GM12878 (cell line): ENCODE data around the gene NCBP2L. TPM values are rescaled to one million over a fixed set of nuclear protein-coding genes. Genes with fewer than 3 reads are reported as not detected.
A peak's percentile ranks its signal among the peaks of the same experiment; 100 is the strongest.

Experiments
- ATAC-seq: fragments of 200-7000 bp; cut with Tn5 transposase; 3 replicates; pipeline ENCODE4 v1.9.1; 2020; ENCODE audit warnings: mild to moderate bottlenecking, moderate library complexity
- BruUV-seq: library from RNA; stranded (reverse); fragments of 400-500 nt; replicated peaks from 2 replicates; lab custom pipeline; 2021; lab: Mats Ljungman, UMichigan
- CTCF ChIA-PET: fragments of 300-600 bp; sonication (Branson Sonifier 250); formaldehyde crosslinking; extraction: SDS; loops from one replicate; lab custom pipeline; 2021; ENCODE audit warnings: inconsistent platforms; lab: Yijun Ruan, JAX
- POLR2A ChIA-PET: fragments of 350-600 bp; formaldehyde crosslinking; extraction: SDS; loops from one replicate; lab custom pipeline; 2021; ENCODE audit warnings: inconsistent platforms; lab: Charles Lee
- RAD21 ChIA-PET: fragments of 300-600 bp; sonication (Branson Sonifier 250); formaldehyde crosslinking; loops from one replicate; lab custom pipeline; 2023; ENCODE audit warnings: antibody characterized with exemption; ENCODE audit not compliant: unreplicated experiment; lab: Charles Lee
- SMC1A ChIA-PET: fragments of 300-600 bp; sonication (Branson Sonifier 250); formaldehyde crosslinking; loops from one replicate; lab custom pipeline; 2023; ENCODE audit not compliant: unreplicated experiment, uncharacterized antibody; lab: Charles Lee
- DNase-seq: peaks from one replicate; pipeline ENCODE4 v3.0.0-alpha.2; 2011; ENCODE audit warnings: low read depth, low spot score
- FAIRE-seq: peaks from 3 replicates; lab custom pipeline; 2011; peaks lifted over from hg19 to GRCh38; lab: Jason Lieb, UNC
- H2AFZ ChIP-seq: 2 replicates; pipeline ENCODE4 v1.6.0; 2011; ENCODE audit warnings: low read depth, low read length, control low read depth; ENCODE audit not compliant: control insufficient read depth
- H3K27ac ChIP-seq: 2 replicates; pipeline ENCODE4 v1.5.1; 2011; ENCODE audit warnings: control low read depth; ENCODE audit not compliant: control insufficient read depth, insufficient read depth
- H3K27me3 ChIP-seq, 2 experiments: replicated peaks in 1 of 2; 2 replicates each; pipeline versions ENCODE4 v1.6.0 to v1.6.1; 2011; ENCODE audit warnings: low read length in 1 of 2; ENCODE audit not compliant: control insufficient read depth in 2 of 2, insufficient read depth in 2 of 2
- H3K36me3 ChIP-seq, 2 experiments: 2 replicates each; pipeline ENCODE4 v1.5.1; 2011; ENCODE audit warnings: low read length in 1 of 2; ENCODE audit not compliant: control insufficient read depth in 2 of 2, insufficient read depth in 2 of 2
- H3K4me1 ChIP-seq: 2 replicates; pipeline ENCODE4 v1.6.1; 2011; ENCODE audit warnings: mild to moderate bottlenecking, low read length, moderate library complexity, mixed read lengths; ENCODE audit not compliant: control insufficient read depth, insufficient read depth
- H3K4me2 ChIP-seq: 2 replicates; pipeline ENCODE4 v1.6.0; 2011; ENCODE audit warnings: control low read depth; ENCODE audit not compliant: control insufficient read depth, insufficient read depth
- H3K4me3 ChIP-seq: fragments of 200-600 bp; sonication (generic); 2 replicates; pipeline ENCODE4 v1.5.1; 2016
- H3K79me2 ChIP-seq: 2 replicates; pipeline ENCODE4 v1.6.0; 2011; ENCODE audit warnings: low read length; ENCODE audit not compliant: control insufficient read depth, insufficient read depth
- H3K9ac ChIP-seq: 2 replicates; pipeline ENCODE4 v1.8.0; 2011; ENCODE audit warnings: low read length, control low read depth, mixed read lengths; ENCODE audit not compliant: control insufficient read depth, insufficient read depth
- H3K9me3 ChIP-seq: replicated peaks from 3 replicates; pipeline ENCODE4 v1.5.1; 2011; ENCODE audit warnings: mild to moderate bottlenecking, low read length; ENCODE audit not compliant: control insufficient read depth, insufficient read depth
- H4K20me1 ChIP-seq: 2 replicates; pipeline ENCODE4 v1.6.0; 2011; ENCODE audit not compliant: control insufficient read depth, insufficient read depth
- ASH2L ChIP-seq: fragments of 300-600, 200-600 bp; sonication (generic); IDR thresholded peaks from 2 replicates; pipeline ENCODE4 v1.6.1; 2017; ENCODE audit warnings: low read depth, mild to moderate bottlenecking, borderline replicate concordance
- HDAC6 ChIP-seq: fragments of 200-600 bp; sonication (generic); IDR thresholded peaks from one replicate; pipeline ENCODE4 v1.8.0; 2017; ENCODE audit warnings: antibody characterized with exemption; ENCODE audit not compliant: unreplicated experiment
- HSF1 ChIP-seq: fragments of 150-350 bp; IDR thresholded peaks from 2 replicates; pipeline ENCODE4 v1.6.1; 2014; ENCODE audit warnings: mild to moderate bottlenecking, low read depth, low read length
- IRF5 ChIP-seq: fragments of 450-650 bp; IDR thresholded peaks from 2 replicates; pipeline ENCODE4 v1.6.1; 2017; ENCODE audit warnings: borderline replicate concordance
- JUNB ChIP-seq: IDR thresholded peaks from 2 replicates; pipeline ENCODE4 v1.6.1; 2016; ENCODE audit warnings: antibody characterized with exemption, mild to moderate bottlenecking
- MTA2 ChIP-seq: fragments of 450-650 bp; IDR thresholded peaks from 2 replicates; pipeline ENCODE4 v1.6.1; 2016; ENCODE audit warnings: low read depth, mild to moderate bottlenecking, moderate library complexity
- PBX3 ChIP-seq: IDR thresholded peaks from 2 replicates; pipeline ENCODE4 v1.6.1; 2011; ENCODE audit warnings: mild to moderate bottlenecking, low read depth, low read length, moderate library complexity; ENCODE audit not compliant: insufficient replicate concordance
- PML ChIP-seq: IDR thresholded peaks from 2 replicates; pipeline ENCODE4 v1.6.1; 2012; ENCODE audit warnings: low read length, inconsistent platforms
- RB1 ChIP-seq: fragments of 450-650 bp; formaldehyde crosslinking; IDR thresholded peaks from 2 replicates; pipeline ENCODE4 v1.6.1; 2017; ENCODE audit warnings: mild to moderate bottlenecking, borderline replicate concordance
- SIX5 ChIP-seq: IDR thresholded peaks from 2 replicates; pipeline ENCODE4 v1.6.1; 2011; ENCODE audit warnings: mild to moderate bottlenecking, low read depth, low read length, moderate library complexity; ENCODE audit not compliant: severe bottlenecking
- SKIL ChIP-seq: fragments of 450-650 bp; IDR thresholded peaks from 2 replicates; pipeline ENCODE4 v1.6.1; 2017; ENCODE audit warnings: mild to moderate bottlenecking, low read depth, inconsistent platforms; ENCODE audit not compliant: poor library complexity, severe bottlenecking
- STAT3 ChIP-seq: IDR thresholded peaks from 2 replicates; pipeline ENCODE4 v1.6.1; 2011; ENCODE audit warnings: low read depth, low read length, improper control_type of control experiment
- ZBTB4 ChIP-seq: fragments of 450-650 bp; formaldehyde crosslinking; IDR thresholded peaks from 2 replicates; pipeline ENCODE4 v1.4.0; 2022; ENCODE audit warnings: mild to moderate bottlenecking, moderate library complexity
- WGBS: methylation state at CpG from one replicate; pipeline ENCODE4 v1.1.6; 2016; ENCODE audit warnings: low lambda C conversion rate; ENCODE audit not compliant: insufficient replicate concordance, insufficient coverage; ENCODE audit errors: missing lambda C conversion rate; 5-methylcytosine and 5-hydroxymethylcytosine counted together
- in situ Hi-C: fragments of 300-500 bp; cut with MboI; formaldehyde crosslinking; loops from 9 replicates; pipeline ENCODE4 v1.14.3; 2018; ENCODE audit warnings: mixed read lengths
- intact Hi-C: fragments of 100-400 bp; cut with micrococcal nuclease; formaldehyde crosslinking; loops from one replicate; pipeline ENCODE4 v1.14.2; 2022; ENCODE audit not compliant: unreplicated experiment
- polyA plus RNA-seq, 11 experiments: library from polyadenylated mRNA; depleted of rRNA in 4 of 11; unstranded in 6 of 11; stranded (reverse) in 5 of 11; fragments of >200 nt; fragmentation: Nextera tagmentation in 4 of 11; fragmentation: Illumina TruSeq in 1 of 11; extraction: Ambion mirVana in 4 of 11; extraction: Trizol in 1 of 11; gene quantifications; 1 replicate in 1 of 11; 2 replicates in 10 of 11; pipeline versions ENCODE4 v1.2.1 to v1.2.3, GENCODE V29; 2011 to 2016; ENCODE audit warnings: inconsistent platforms in 2 of 11, missing spikeins in 2 of 11, low read depth in 1 of 11
- total RNA-seq, 4 experiments: library from RNA; depleted of rRNA in 3 of 4; stranded (reverse); fragments of >200 nt in 3 of 4; fragmentation: Illumina TruSeq in 1 of 4; extraction: Trizol in 1 of 4; gene quantifications; 2 replicates each; pipeline versions ENCODE4 v1.2.1 to v1.2.3, GENCODE V29; 2013 to 2021

Gene NCBP2L
- total and polyA plus RNA-seq, 10 of the 15 experiments (the other 5 are each of a cell fraction or from before 2014, with no cell fraction given), result not detected

GRCh38 chrX:107729558-107730297 lies 47.8 kb upstream of the NCBP2L start:
- Histone ChIP-seq H3K27me3 (no peaks in the 10 kb centered on the region), H3K4me3 (no peak overlapping the region), H3K36me3 (no peaks in the 10 kb centered on the region), H3K27ac (no peak overlapping the region), H3K9ac (no peak overlapping the region), H3K4me1 (no peaks in the 10 kb centered on the region), H4K20me1 (no peaks in the 10 kb centered on the region), H3K9me3 (no peaks in the 10 kb centered on the region), H2AFZ (no peak overlapping the region), H3K4me2 (no peak overlapping the region), H3K79me2 (no peaks in the 10 kb centered on the region)
- ChIA-PET CTCF (interaction anchor here (0.7 to 3.4 kb wide), 13 partner anchors 9 to 162 kb away, joined by 3 to 25 read pairs (median 4); partner anchors contain the start of genes NCBP2L and TSC22D3), SMC1A (interaction anchor here (0.8 to 5.4 kb wide), 18 partner anchors 8 to 56 kb away, joined by 3 to 28 read pairs (median 4); no protein-coding TSS in a partner anchor), POLR2A (interaction anchor here (0.7 to 2.4 kb wide), 12 partner anchors 11 to 56 kb away, joined by 3 to 11 read pairs (median 5); partner anchors contain the start of gene TSC22D3), RAD21 (interaction anchor here (0.7 to 4.1 kb wide), 17 partner anchors 12 to 101 kb away, joined by 3 to 43 read pairs (median 6); partner anchors contain the start of genes NCBP2L and TSC22D3)
- in situ Hi-C loops, result no loop called here
- intact Hi-C loops, result no loop called here
- FAIRE-seq (no peak), DNase-seq (no peak), ATAC-seq (peak; percentile 90)
- WGBS, result 23% methylated on average over 8 of the region's 8 CpGs
- no TSS peak for BruUV-seq
- TF ChIP-seq MTA2 (peak; percentile 77), SKIL (peak; percentile 85), RB1 (no peak), HSF1 (no peak), SIX5 (no peak), ZBTB4 (CRISPR knock-in tag) (no peak), PBX3 (no peak), ASH2L (no peak), IRF5 (no peak), PML (no peak), JUNB (no peak), HDAC6 (no peak), STAT3 (no peak)
